SH-SY5Y (cell line): Measurements from ENCODE around the gene CAB39L.

ENCODE experiments used
- GATA2 ChIP-seq: IDR thresholded peaks from 2 replicates; pipeline ENCODE4 v1.6.1; 2011; ENCODE audit warnings: mild to moderate bottlenecking, low read depth, low read length
- GATA3 ChIP-seq: IDR thresholded peaks from 2 replicates; pipeline ENCODE4 v1.6.1; 2011; ENCODE audit warnings: low read depth, mild to moderate bottlenecking, low read length, moderate library complexity

DNA sequence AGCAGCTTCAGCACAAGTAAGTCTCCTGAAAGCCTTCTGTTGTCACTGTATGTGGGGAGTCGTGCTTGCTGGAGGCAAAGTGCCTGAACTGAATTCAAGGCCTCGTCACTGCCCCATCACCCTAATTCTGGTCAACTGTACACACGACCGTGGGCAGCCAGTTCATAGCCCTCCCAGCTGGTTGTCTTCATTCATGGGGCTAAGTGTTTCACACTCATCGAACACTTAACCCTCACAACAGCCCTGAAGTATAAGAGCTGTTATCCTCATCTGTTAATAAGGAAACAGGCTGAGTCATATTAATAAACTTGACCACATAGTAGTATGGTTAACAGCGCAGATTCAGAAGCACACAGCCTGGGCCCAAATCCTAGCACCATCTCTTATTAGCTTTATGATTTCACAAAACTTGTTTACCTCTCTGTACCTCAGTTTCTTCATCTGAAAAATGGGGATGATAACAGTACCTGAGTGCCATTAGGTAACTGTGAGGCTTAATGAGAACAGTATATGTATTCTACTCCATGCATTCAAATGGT, 129.5 kb downstream of the CAB39L start:
- TF ChIP-seq GATA2 = no peak
- TF ChIP-seq GATA3 = no peak
